CD8-positive, alpha-beta memory T cell (primary cell): ENCODE results near the gene CTIF. TPM values are rescaled to one million over a fixed set of nuclear protein-coding genes. Genes with fewer than 3 reads are reported as not detected.
"Not testable (repeated sequence)": the region's sequence is repeated elsewhere in the genome, so short reads cannot be mapped to it uniquely, and the experiment has no call there.

ENCODE experiments used
- CTCF ChIA-PET: fragments of 350-600 bp; sonication (Branson Sonifier 250); formaldehyde crosslinking; loops from one replicate; lab custom pipeline; 2021; ENCODE audit warnings: antibody characterized with exemption; lab: Charles Lee
- POLR2A ChIA-PET: fragments of 350-600 bp; sonication (Branson Sonifier 250); formaldehyde crosslinking; loops from one replicate; lab custom pipeline; 2021; ENCODE audit warnings: antibody characterized with exemption; lab: Charles Lee
- DNase-seq, 5 donors: peaks; one replicate each; pipeline versions ENCODE4 v3.0.0 to v3.0.0-alpha.2; 2020 to 2022; ENCODE audit warnings: mixed read lengths in 1 of 5
- H3K27ac ChIP-seq: one replicate; pipeline ENCODE4 v1.7.0; 2013; ENCODE audit warnings: low read depth, mild to moderate bottlenecking, low read length, moderate library complexity
- H3K27me3 ChIP-seq: 2 replicates; pipeline ENCODE4 v1.7.0; 2013; ENCODE audit warnings: low read length, mild to moderate bottlenecking; ENCODE audit not compliant: insufficient read depth, poor library complexity, severe bottlenecking
- H3K36me3 ChIP-seq: 2 replicates; pipeline ENCODE4 v1.7.0; 2013; ENCODE audit warnings: mild to moderate bottlenecking, low read length, moderate library complexity; ENCODE audit not compliant: insufficient read depth
- H3K4me1 ChIP-seq: 2 replicates; pipeline ENCODE4 v1.7.0; 2013; ENCODE audit warnings: mild to moderate bottlenecking, low read length, moderate library complexity; ENCODE audit not compliant: insufficient read depth
- H3K4me3 ChIP-seq: 2 replicates; pipeline ENCODE4 v1.7.0; 2013; ENCODE audit warnings: mild to moderate bottlenecking, low read length
- H3K9me3 ChIP-seq: 2 replicates; pipeline ENCODE4 v1.7.0; 2013; ENCODE audit warnings: mild to moderate bottlenecking, low read length
- H3K27ac Mint-ChIP-seq, 8 donors: one replicate each; pipeline ENCODE4 v1.8.0; 2020 to 2021; ENCODE audit warnings: mixed read lengths in 8 of 8, mild to moderate bottlenecking in 6 of 8, inconsistent platforms in 3 of 8, moderate library complexity in 3 of 8
- H3K27me3 Mint-ChIP-seq, 2 donors: one replicate each; pipeline ENCODE4 v1.8.0; 2020 to 2021; ENCODE audit warnings: mixed read lengths in 2 of 2, mild to moderate bottlenecking in 1 of 2, moderate library complexity in 1 of 2
- H3K36me3 Mint-ChIP-seq, 3 donors: one replicate each; pipeline ENCODE4 v1.8.0; 2020 to 2021; ENCODE audit warnings: mixed read lengths in 3 of 3, inconsistent platforms in 1 of 3, mild to moderate bottlenecking in 1 of 3
- H3K4me1 Mint-ChIP-seq, 3 donors: one replicate each; pipeline ENCODE4 v1.8.0; 2020 to 2021; ENCODE audit warnings: mixed read lengths in 3 of 3, inconsistent platforms in 1 of 3, mild to moderate bottlenecking in 1 of 3
- H3K4me3 Mint-ChIP-seq, 7 donors: one replicate each; pipeline ENCODE4 v1.8.0; 2020 to 2021; ENCODE audit warnings: mixed read lengths in 7 of 7, mild to moderate bottlenecking in 6 of 7, moderate library complexity in 4 of 7, inconsistent platforms in 2 of 7
- H3K9me3 Mint-ChIP-seq, 5 donors: one replicate each; pipeline ENCODE4 v1.8.0; 2020 to 2022; ENCODE audit warnings: mixed read lengths in 5 of 5, mild to moderate bottlenecking in 3 of 5, moderate library complexity in 2 of 5, inconsistent platforms in 1 of 5
- polyA plus RNA-seq: library from polyadenylated mRNA; unstranded; fragments of 300-500 nt; fragmentation: Illumina TruSeq; gene quantifications from one replicate; pipeline ENCODE4 v1.2.3, GENCODE V29; 2021
- total RNA-seq, 2 experiments: library from RNA; stranded (reverse); gene quantifications; one replicate each; pipeline ENCODE4 v1.2.3, GENCODE V29; 2021

Gene CTIF
- total and polyA plus RNA-seq, 3 experiments from 2014 or later, result 0.89 to 4.8 (median 4.2) TPM

DNA sequence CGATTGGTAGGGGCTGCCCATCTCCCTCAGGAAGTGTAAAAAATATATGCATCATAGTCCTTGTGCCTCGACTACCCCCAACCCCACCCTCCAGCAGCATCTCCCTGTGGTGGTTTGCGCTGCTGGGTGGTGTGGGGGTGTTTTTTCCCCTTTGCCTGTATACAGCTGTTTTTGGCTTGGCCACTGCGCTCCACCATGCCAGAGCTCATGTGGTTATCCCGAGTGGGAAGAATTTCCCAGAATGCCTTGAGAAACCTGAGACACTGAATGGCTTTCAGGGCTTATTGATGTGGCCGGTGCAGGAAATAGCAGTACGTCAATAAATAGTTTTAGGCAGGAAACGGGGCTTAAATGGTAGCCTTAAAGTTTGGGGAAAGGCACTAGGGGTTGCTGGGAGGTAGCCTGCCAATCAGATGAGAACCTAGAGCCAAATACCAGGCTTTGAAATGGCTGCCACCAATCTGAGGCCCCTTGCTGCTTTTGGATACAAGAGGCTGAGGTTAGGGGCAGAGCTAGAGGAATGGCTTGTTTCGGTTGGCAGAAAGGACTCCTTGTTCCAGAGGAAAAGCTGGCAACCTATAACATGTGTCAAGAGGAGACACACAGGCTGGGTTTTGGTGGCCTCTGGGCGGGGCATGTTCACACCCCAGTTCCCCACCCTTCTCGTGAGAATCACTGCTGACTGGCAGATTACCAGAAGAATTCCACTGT, 267.9 kb downstream of the CTIF start:
- Histone ChIP-seq H3K9me3 (no peaks in the 10 kb centered on the region), H3K27ac (no peak overlapping the region), H3K4me1 (peaks cover 23% of the 10 kb centered on the region), H3K36me3 (no peaks in the 10 kb centered on the region), H3K4me3 (no peak overlapping the region), H3K27me3 (no peaks in the 10 kb centered on the region)
- H3K36me3 Mint-ChIP-seq, result no peaks in the 10 kb centered on the region
- ChIA-PET POLR2A (interaction anchor here (0.6 to 1.5 kb wide), 4 partner anchors 26 to 170 kb away, joined by 3 read pairs; partner anchors contain the start of gene SMAD7), CTCF (no interaction called here)
- H3K9me3 Mint-ChIP-seq, result no peaks in the 10 kb centered on the region
- DNase-seq, result peak in 4 of 5 donors; percentile 24 to 72 (median 62)
- H3K4me1 Mint-ChIP-seq, result peaks cover 28 to 70% (median 32%) of the 10 kb centered on the region in 3 donors
- peak overlapping the region; percentile 31 to 77 (median 52) for H3K4me3 Mint-ChIP-seq
- no peaks in the 10 kb centered on the region for H3K27me3 Mint-ChIP-seq
- H3K27ac Mint-ChIP-seq, result peak overlapping the region; percentile 48 to 92 (median 80)

DNA sequence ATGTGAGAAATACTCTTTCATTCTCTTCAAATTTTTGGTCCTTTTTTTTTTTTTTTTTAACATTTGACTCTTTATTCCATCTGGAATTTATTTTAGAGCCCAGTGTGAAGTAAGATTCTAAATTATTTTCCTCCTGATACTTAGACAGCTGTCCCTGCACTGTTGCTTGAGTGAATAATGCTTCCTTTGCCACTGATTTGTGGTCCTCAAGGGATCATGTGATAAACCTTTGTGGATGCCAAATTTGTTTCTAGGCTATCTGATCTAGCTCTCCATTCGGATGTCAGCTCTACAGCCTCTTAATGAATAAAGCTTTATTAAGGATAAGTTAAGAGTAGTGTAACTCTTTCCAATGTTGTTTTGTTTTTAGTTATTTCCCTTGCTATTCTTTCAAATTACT, 269.6 kb downstream of the CTIF start:
- no peaks in the 10 kb centered on the region for H3K27me3 ChIP-seq
- H3K27ac ChIP-seq, result no peak overlapping the region
- peaks cover 36 to 72% (median 45%) of the 10 kb centered on the region in 3 donors for H3K4me1 Mint-ChIP-seq
- H3K27me3 Mint-ChIP-seq, result no peaks in the 10 kb centered on the region
- no peak for DNase-seq
- no peak overlapping the region for H3K4me3 Mint-ChIP-seq
- no peak overlapping the region for H3K27ac Mint-ChIP-seq
- POLR2A ChIA-PET, result interaction anchor here (1.2 kb wide), 1 partner anchor 17 kb away, joined by 3 read pairs; no protein-coding TSS in a partner anchor
- no peaks in the 10 kb centered on the region for H3K36me3 Mint-ChIP-seq
- no peaks in the 10 kb centered on the region for H3K9me3 ChIP-seq
- peaks cover 33% of the 10 kb centered on the region for H3K4me1 ChIP-seq
- no peak overlapping the region for H3K4me3 ChIP-seq
- CTCF ChIA-PET, result interaction anchor here (0.8 kb wide), 1 partner anchor 21 kb away, joined by 3 read pairs; no protein-coding TSS in a partner anchor
- H3K36me3 ChIP-seq, result no peaks in the 10 kb centered on the region
- no peaks in the 10 kb centered on the region for H3K9me3 Mint-ChIP-seq

DNA sequence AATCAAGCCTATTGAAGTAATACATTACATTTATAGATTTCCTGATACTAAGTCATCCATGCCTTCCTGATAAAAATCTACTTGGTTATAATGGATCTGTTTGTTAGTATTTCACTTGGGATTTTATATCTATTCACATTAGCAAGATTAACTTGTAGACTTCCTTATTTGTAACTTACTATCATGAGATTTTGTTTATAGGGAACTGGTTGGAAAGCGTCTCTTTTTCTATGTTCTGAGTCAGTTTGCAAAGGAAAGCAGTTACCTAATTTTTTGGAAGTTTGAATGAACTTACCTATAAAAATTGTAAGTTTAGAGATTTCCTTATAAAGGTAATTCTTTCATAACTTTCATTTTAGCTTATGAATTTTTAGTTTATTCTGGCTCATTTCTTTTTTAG, 270.5 kb downstream of the CTIF start:
- POLR2A ChIA-PET, result no interaction called here
- Mint-ChIP-seq H3K27ac (no peak overlapping the region), H3K4me3 (no peak overlapping the region), H3K27me3 (no peaks in the 10 kb centered on the region), H3K4me1 (peaks cover 45 to 73% (median 54%) of the 10 kb centered on the region in 3 donors), H3K36me3 (no peaks in the 10 kb centered on the region), H3K9me3 (no peaks in the 10 kb centered on the region)
- no peaks in the 10 kb centered on the region for H3K9me3 ChIP-seq
- no peak overlapping the region for H3K27ac ChIP-seq
- H3K27me3 ChIP-seq, result no peaks in the 10 kb centered on the region
- no peak for DNase-seq
- peaks cover 42% of the 10 kb centered on the region for H3K4me1 ChIP-seq
- no peak overlapping the region for H3K4me3 ChIP-seq
- no peaks in the 10 kb centered on the region for H3K36me3 ChIP-seq
- CTCF ChIA-PET, result interaction anchor here (1.4 kb wide), 1 partner anchor 32 kb away, joined by 3 read pairs; no protein-coding TSS in a partner anchor

DNA sequence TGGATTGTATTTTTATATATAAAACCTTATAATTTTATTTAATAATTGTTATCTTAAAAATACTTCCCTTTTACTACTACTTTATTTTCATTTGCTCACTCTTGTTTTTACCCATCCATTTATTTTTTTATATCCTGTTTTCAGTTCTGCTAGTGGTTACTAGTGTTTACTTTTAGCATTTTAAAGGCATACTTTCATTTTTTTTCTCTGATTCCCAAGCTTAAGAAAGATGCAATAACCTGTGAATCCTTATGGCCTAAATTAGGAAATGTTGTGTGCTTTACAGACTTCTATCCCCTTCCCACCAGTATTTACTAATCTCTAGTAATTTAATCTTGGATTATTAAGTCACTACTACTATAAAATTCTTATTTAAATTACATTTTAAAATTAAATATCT, 272.0 kb downstream of the CTIF start:
- H3K9me3 Mint-ChIP-seq, result no peaks in the 10 kb centered on the region
- Histone ChIP-seq H3K27ac (no peak overlapping the region), H3K27me3 (no peaks in the 10 kb centered on the region), H3K4me3 (no peak overlapping the region), H3K4me1 (peaks cover 54% of the 10 kb centered on the region), H3K36me3 (no peaks in the 10 kb centered on the region), H3K9me3 (no peaks in the 10 kb centered on the region)
- DNase-seq, result no peak
- H3K36me3 Mint-ChIP-seq, result no peaks in the 10 kb centered on the region
- no peak overlapping the region for H3K27ac Mint-ChIP-seq
- peaks cover 56 to 74% (median 59%) of the 10 kb centered on the region in 3 donors for H3K4me1 Mint-ChIP-seq
- H3K4me3 Mint-ChIP-seq, result no peak overlapping the region
- no peaks in the 10 kb centered on the region for H3K27me3 Mint-ChIP-seq
- ChIA-PET POLR2A (interaction anchor here (0.7 kb wide), 1 partner anchor 28 kb away, joined by 3 read pairs; no protein-coding TSS in a partner anchor), CTCF (no interaction called here)

DNA sequence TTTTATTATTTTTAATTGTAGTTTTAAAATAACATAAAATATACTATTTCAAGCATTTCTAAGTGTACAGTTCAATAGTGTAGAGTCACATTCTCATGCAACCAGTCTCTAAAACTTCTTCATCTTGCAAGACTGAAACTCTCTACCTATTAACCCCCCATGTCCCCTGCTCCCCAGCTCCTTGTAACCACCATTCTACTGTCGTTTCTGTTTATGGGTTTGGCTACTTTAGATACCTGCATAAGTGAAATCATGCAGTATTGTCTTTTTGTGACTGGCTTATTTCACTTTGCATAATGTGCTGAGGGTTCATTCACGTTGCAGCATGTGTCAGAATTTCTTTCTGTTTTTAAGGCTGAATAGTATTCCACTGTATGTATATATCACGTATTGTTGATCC, 272.6 kb downstream of the CTIF start:
- Mint-ChIP-seq H3K27me3 (no peaks in the 10 kb centered on the region), H3K9me3 (no peaks in the 10 kb centered on the region), H3K27ac (peak overlapping the region in 1 of 8 donors; percentile 90), H3K4me3 (no peak overlapping the region), H3K4me1 (peaks cover 57 to 74% (median 59%) of the 10 kb centered on the region in 3 donors), H3K36me3 (no peaks in the 10 kb centered on the region)
- H3K27ac ChIP-seq, result no peak overlapping the region
- no peaks in the 10 kb centered on the region for H3K36me3 ChIP-seq
- POLR2A ChIA-PET, result no interaction called here
- H3K9me3 ChIP-seq, result no peaks in the 10 kb centered on the region
- no peaks in the 10 kb centered on the region for H3K27me3 ChIP-seq
- CTCF ChIA-PET, result interaction anchor here (1.2 kb wide), 1 partner anchor 14 kb away, joined by 3 read pairs; no protein-coding TSS in a partner anchor
- H3K4me1 ChIP-seq, result peaks cover 49% of the 10 kb centered on the region
- H3K4me3 ChIP-seq, result no peak overlapping the region
- peak in 1 of 5 donors; percentile 3 for DNase-seq

DNA sequence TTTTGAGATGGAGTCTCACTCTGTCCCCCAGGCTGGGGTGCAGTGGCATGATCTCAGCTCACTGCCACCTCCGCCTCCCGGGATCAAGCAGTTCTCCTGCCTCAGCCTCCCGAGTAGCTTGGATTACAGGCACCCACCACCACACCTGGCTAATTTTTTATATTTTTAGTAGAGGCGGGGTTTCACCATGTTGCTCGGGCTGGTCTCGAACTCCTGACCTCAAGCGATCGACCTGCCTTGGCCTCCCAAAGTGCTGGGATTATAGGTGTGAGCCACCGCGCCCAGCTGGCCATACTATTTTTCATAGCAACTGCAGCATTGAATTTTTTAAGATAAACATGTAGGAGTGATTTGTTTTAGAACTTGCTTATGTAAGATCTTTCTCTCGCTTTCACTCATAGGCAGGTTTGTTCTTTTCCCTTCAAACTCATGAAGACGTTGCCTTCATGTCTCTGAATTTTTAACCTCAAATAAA, 273.2 kb downstream of the CTIF start:
- H3K9me3 ChIP-seq, H3K27ac ChIP-seq, H3K36me3 ChIP-seq, H3K36me3 Mint-ChIP-seq, H3K27me3 Mint-ChIP-seq, H3K27me3 ChIP-seq, POLR2A ChIA-PET, H3K9me3 Mint-ChIP-seq, H3K4me3 ChIP-seq: not testable (repeated sequence)
- CTCF ChIA-PET, result interaction anchor here (1.2 to 1.9 kb wide), 2 partner anchors 15 to 101 kb away, joined by 3 to 5 read pairs; no protein-coding TSS in a partner anchor
- Mint-ChIP-seq H3K4me3 (peak overlapping the region in 1 of 7 donors; percentile 23), H3K27ac (peak overlapping the region; percentile 53 to 99 (median 78)), H3K4me1 (peaks cover 53 to 72% (median 55%) of the 10 kb centered on the region in 3 donors)
- H3K4me1 ChIP-seq, result peaks cover 43% of the 10 kb centered on the region
- DNase-seq, result peak in 1 of 5 donors; percentile 21

DNA sequence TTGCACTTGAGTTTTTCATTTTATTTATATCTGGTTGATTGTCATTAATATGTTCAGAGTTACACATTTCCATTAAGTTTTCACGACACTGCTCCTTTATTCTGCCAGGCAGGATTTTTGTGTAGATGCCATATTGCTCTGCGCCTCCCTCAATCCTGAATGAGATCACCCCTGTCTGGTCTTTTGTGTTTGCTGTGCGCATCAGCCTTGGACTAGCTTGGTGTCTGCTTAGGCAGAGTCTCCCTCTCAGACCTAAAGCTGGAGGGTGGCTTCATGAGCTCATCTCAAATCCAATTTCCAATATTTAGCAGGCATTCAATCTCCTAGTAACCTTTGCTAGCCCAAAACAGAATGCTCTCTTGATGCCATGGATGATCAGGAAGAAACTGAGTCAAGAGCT, 274.5 kb downstream of the CTIF start:
- peak overlapping the region; percentile 98 for H3K27ac ChIP-seq
- CTCF ChIA-PET, result interaction anchor here (1.0 to 1.9 kb wide), 5 partner anchors 21 to 139 kb away, joined by 3 to 6 read pairs (median 4); no protein-coding TSS in a partner anchor
- H3K36me3 ChIP-seq, result no peaks in the 10 kb centered on the region
- no peaks in the 10 kb centered on the region for H3K27me3 ChIP-seq
- peaks cover 52 to 71% (median 54%) of the 10 kb centered on the region in 3 donors for H3K4me1 Mint-ChIP-seq
- DNase-seq, result peak in 1 of 5 donors; percentile 44
- H3K27me3 Mint-ChIP-seq, result no peaks in the 10 kb centered on the region
- H3K4me3 Mint-ChIP-seq, result peak overlapping the region in 6 of 7 donors; percentile 51 to 78 (median 66)
- peak overlapping the region; percentile 19 for H3K4me3 ChIP-seq
- no peaks in the 10 kb centered on the region for H3K9me3 ChIP-seq
- H3K4me1 ChIP-seq, result peaks cover 34% of the 10 kb centered on the region
- H3K36me3 Mint-ChIP-seq, result peaks cover 0 to 3% (median 0%) of the 10 kb centered on the region in 3 donors
- H3K9me3 Mint-ChIP-seq, result no peaks in the 10 kb centered on the region
- POLR2A ChIA-PET, result interaction anchor here (1.2 to 1.6 kb wide), 3 partner anchors 19 to 29 kb away, joined by 4 read pairs; no protein-coding TSS in a partner anchor
- H3K27ac Mint-ChIP-seq, result peak overlapping the region; percentile 90 to 99 (median 97)
